Subcutaneous abdominal adipose tissue (tissue), 5 donors: ENCODE measurements around the gene ITPRIPL2.
A peak's percentile ranks its signal among the peaks of the same experiment; 100 is the strongest.

ENCODE experiments used
- H3K27ac ChIP-seq: one replicate; pipeline ENCODE4 v1.7.0; 2013; ENCODE audit warnings: low read depth, mild to moderate bottlenecking, inconsistent platforms, low read length, moderate library complexity
- H3K27me3 ChIP-seq, 5 donors: one replicate each; pipeline ENCODE4 v1.7.0; 2013; ENCODE audit warnings: low read length in 5 of 5, inconsistent platforms in 1 of 5; ENCODE audit not compliant: control insufficient read depth in 5 of 5, insufficient read depth in 4 of 5
- H3K36me3 ChIP-seq, 5 donors: one replicate each; pipeline ENCODE4 v1.7.0; 2013; ENCODE audit warnings: low read length in 5 of 5; ENCODE audit not compliant: control insufficient read depth in 5 of 5, insufficient read depth in 5 of 5
- H3K4me1 ChIP-seq, 5 donors: one replicate each; pipeline ENCODE4 v1.7.0; 2013; ENCODE audit warnings: low read length in 5 of 5, mild to moderate bottlenecking in 3 of 5, moderate library complexity in 1 of 5; ENCODE audit not compliant: control insufficient read depth in 5 of 5, insufficient read depth in 5 of 5
- H3K4me3 ChIP-seq, 5 donors: one replicate each; pipeline ENCODE4 v1.7.0; 2013; ENCODE audit warnings: low read length in 5 of 5, low read depth in 1 of 5
- H3K9ac ChIP-seq, 5 donors: one replicate each; pipeline ENCODE4 v1.7.0; 2013; ENCODE audit warnings: low read length in 5 of 5, mild to moderate bottlenecking in 4 of 5, moderate library complexity in 3 of 5
- H3K9me3 ChIP-seq, 5 donors: one replicate each; pipeline ENCODE4 v1.7.0; 2013; ENCODE audit warnings: low read length in 5 of 5; ENCODE audit not compliant: control insufficient read depth in 5 of 5
- donor health status: healthy.
- donor health status: healthy.
- donor health status: healthy.
- donor health status: healthy.
- donor health status: healthy.

ITPRIPL2 gene

GRCh38 chr16:19140396-19140795, 26.6 kb downstream of the ITPRIPL2 start:
- no peaks in the 10 kb centered on the region for H3K27me3 ChIP-seq
- no peaks in the 10 kb centered on the region for H3K9me3 ChIP-seq
- H3K4me1 ChIP-seq = peaks cover 19 to 56% (median 50%) of the 10 kb centered on the region in 5 donors
- no peak overlapping the region for H3K4me3 ChIP-seq
- H3K36me3 ChIP-seq = no peaks in the 10 kb centered on the region
- no peak overlapping the region for H3K27ac ChIP-seq
- peak overlapping the region in 1 of 5 donors; percentile 15 for H3K9ac ChIP-seq

- no peak overlapping the region for H3K4me3 ChIP-seq
- peaks cover 5 to 29% (median 25%) of the 10 kb centered on the region in 5 donors for H3K4me1 ChIP-seq
- H3K27me3 ChIP-seq = no peaks in the 10 kb centered on the region
- no peak overlapping the region for H3K27ac ChIP-seq
- H3K9me3 ChIP-seq = peaks cover 0 to 6% (median 3%) of the 10 kb centered on the region in 5 donors
- H3K9ac ChIP-seq = no peak overlapping the region
- H3K36me3 ChIP-seq = no peaks in the 10 kb centered on the region
These were observed 29.3 kb downstream of the ITPRIPL2 start for GRCh38 chr16:19142939-19143598.

- Histone ChIP-seq H3K27me3 (no peaks in the 10 kb centered on the region), H3K36me3 (no peaks in the 10 kb centered on the region), H3K4me3 (no peak overlapping the region), H3K9me3 (peaks cover 0 to 7% (median 4%) of the 10 kb centered on the region in 5 donors), H3K9ac (no peak overlapping the region), H3K4me1 (peaks cover 3 to 24% (median 20%) of the 10 kb centered on the region in 5 donors), H3K27ac (no peak overlapping the region)
These were observed 29.8 kb downstream of the ITPRIPL2 start for GRCh38 chr16:19143599-19143956.

GRCh38 chr16:19145010-19145409, 31.2 kb downstream of the ITPRIPL2 start:
- Histone ChIP-seq H3K9me3 (peaks cover 0 to 7% (median 4%) of the 10 kb centered on the region in 5 donors), H3K27me3 (no peaks in the 10 kb centered on the region), H3K4me1 (peaks cover 2 to 15% (median 8%) of the 10 kb centered on the region in 5 donors), H3K36me3 (no peaks in the 10 kb centered on the region), H3K27ac (no peak overlapping the region), H3K9ac (no peak overlapping the region), H3K4me3 (no peak overlapping the region)

- Histone ChIP-seq H3K27ac (no peak overlapping the region), H3K27me3 (no peaks in the 10 kb centered on the region), H3K36me3 (no peaks in the 10 kb centered on the region), H3K4me3 (no peak overlapping the region), H3K4me1 (peaks cover 0 to 15% (median 8%) of the 10 kb centered on the region in 5 donors), H3K9me3 (peaks cover 0 to 7% (median 4%) of the 10 kb centered on the region in 5 donors), H3K9ac (no peak overlapping the region)
These were observed 33.4 kb downstream of the ITPRIPL2 start for GRCh38 chr16:19147126-19147525.

- no peak overlapping the region for H3K9ac ChIP-seq
- H3K4me1 ChIP-seq = peaks cover 0 to 13% (median 8%) of the 10 kb centered on the region in 5 donors
- no peak overlapping the region for H3K27ac ChIP-seq
- H3K9me3 ChIP-seq = peaks cover 0 to 7% (median 4%) of the 10 kb centered on the region in 5 donors
- no peaks in the 10 kb centered on the region for H3K36me3 ChIP-seq
- no peak overlapping the region for H3K4me3 ChIP-seq
- no peaks in the 10 kb centered on the region for H3K27me3 ChIP-seq
These were observed 33.9 kb downstream of the ITPRIPL2 start for GRCh38 chr16:19147627-19148026.

- Histone ChIP-seq H3K4me1 (peaks cover 0 to 9% (median 6%) of the 10 kb centered on the region in 5 donors), H3K4me3 (no peak overlapping the region), H3K27me3 (no peaks in the 10 kb centered on the region), H3K27ac (no peak overlapping the region), H3K36me3 (no peaks in the 10 kb centered on the region), H3K9me3 (peaks cover 0 to 7% (median 4%) of the 10 kb centered on the region in 5 donors), H3K9ac (no peak overlapping the region)
These were observed 34.4 kb downstream of the ITPRIPL2 start for GRCh38 chr16:19148189-19148588.

GRCh38 chr16:19151310-19151709, 37.5 kb downstream of the ITPRIPL2 start:
- Histone ChIP-seq H3K9ac (no peak overlapping the region), H3K27ac (no peak overlapping the region), H3K4me1 (peaks cover 0 to 3% (median 0%) of the 10 kb centered on the region in 5 donors), H3K4me3 (no peak overlapping the region), H3K27me3 (no peaks in the 10 kb centered on the region), H3K36me3 (no peaks in the 10 kb centered on the region), H3K9me3 (peaks cover 4 to 13% (median 8%) of the 10 kb centered on the region in 5 donors)

- Histone ChIP-seq H3K4me3 (no peak overlapping the region), H3K9me3 (peaks cover 4 to 16% (median 8%) of the 10 kb centered on the region in 5 donors), H3K27ac (no peak overlapping the region), H3K4me1 (peaks cover 0 to 3% (median 0%) of the 10 kb centered on the region in 5 donors), H3K27me3 (no peaks in the 10 kb centered on the region), H3K36me3 (no peaks in the 10 kb centered on the region), H3K9ac (no peak overlapping the region)
These were observed 38.3 kb downstream of the ITPRIPL2 start for GRCh38 chr16:19152042-19152441.

GRCh38 chr16:19153876-19154275, 40.1 kb downstream of the ITPRIPL2 start:
- Histone ChIP-seq H3K9ac (no peak overlapping the region), H3K9me3 (peaks cover 0 to 9% (median 5%) of the 10 kb centered on the region in 5 donors), H3K4me3 (no peak overlapping the region), H3K36me3 (no peaks in the 10 kb centered on the region), H3K27ac (no peak overlapping the region), H3K4me1 (peaks cover 0 to 3% (median 0%) of the 10 kb centered on the region in 5 donors), H3K27me3 (no peaks in the 10 kb centered on the region)
